GM19035 (cell line): ENCODE results near the gene CLDN11.

Experiments
- ATAC-seq: cut with Tn5 transposase; IDR thresholded peaks from one replicate; pipeline ENCODE4 v1.9.1; 2021; ENCODE audit not compliant: unreplicated experiment

Gene CLDN11

DNA sequence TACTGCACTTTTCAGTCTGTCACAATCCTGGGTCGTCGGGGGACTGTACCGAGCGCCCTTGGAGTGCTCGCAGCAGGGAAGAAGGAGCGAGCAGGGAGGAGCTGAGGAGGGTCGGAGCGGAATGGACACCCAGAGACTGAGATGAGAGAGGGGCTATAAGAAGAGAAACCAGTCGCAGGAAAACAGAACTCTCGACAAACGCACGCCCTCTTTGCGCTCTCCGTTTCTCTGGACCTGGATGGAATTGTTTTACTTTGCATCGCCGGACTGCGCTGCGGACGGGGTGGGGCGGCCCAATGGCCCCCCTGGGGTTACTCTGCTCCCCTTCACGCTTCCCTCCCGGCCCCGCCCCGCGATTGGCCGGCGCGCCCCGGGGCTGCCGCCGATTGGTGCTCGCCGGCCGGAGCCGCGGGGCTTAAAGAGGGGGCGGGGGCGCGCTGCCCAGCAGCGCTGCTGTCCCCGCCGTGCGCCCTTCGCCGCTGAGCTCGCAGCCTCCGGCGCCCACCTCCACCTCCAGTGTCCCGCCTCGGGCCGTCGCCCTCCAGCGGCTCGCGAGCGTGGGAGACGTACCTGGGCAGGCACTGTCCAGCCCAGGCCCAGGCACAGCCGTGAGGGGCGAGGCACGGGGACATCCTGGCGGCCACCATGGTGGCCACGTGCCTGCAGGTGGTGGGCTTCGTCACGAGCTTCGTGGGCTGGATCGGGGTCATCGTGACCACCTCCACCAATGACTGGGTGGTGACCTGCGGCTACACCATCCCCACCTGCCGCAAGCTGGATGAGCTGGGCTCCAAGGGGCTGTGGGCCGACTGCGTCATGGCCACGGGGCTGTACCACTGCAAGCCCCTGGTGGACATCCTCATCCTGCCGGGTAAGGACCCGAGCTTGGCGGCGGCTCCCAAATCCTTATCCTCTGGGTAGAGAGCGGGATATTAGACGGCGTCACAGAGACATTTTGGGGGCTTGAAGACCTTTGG is at the start of gene CLDN11:
Gene CLDN11, plus strand, starts transcription at position 447 of the 977 bp plus-strand sequence. Its CDS starts 199 bp downstream, at position 646.
- no peak for ATAC-seq

GRCh38 chr3:170368921-170369320 is 49.7 kb upstream of the CLDN11 start:
- no peak for ATAC-seq

DNA sequence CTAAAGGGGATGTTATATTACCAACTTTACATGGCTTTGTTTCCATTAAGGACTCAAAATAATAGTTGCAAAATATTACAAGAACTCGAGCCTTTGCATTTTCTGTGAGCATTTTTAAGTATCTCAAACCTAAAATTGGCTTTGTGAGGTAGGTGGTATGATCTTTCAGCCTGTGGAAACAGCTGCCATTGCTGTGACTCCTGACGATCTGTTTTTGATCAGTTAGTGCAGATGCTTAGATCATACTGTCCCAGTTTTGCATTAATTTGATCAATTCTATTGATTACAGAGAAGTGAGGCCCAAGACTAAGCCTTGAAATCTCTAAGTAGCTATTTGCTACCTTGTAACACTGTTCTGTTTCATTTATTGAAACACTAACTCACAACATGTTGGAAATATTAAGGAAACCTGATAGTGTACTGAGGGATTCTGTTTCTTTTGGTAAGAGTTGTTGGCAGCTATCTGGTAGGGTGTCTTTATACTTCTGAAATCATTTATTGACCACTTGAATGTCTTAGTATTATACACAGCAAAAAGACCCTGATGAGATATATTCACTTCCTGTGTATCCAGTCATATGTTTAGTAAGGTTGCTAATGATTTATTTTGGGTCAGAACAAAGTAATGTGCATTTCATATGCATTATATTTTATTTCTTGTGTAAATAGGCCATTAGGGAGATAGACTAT is 46.3 kb upstream of the CLDN11 start:
- ATAC-seq: no peak

DNA sequence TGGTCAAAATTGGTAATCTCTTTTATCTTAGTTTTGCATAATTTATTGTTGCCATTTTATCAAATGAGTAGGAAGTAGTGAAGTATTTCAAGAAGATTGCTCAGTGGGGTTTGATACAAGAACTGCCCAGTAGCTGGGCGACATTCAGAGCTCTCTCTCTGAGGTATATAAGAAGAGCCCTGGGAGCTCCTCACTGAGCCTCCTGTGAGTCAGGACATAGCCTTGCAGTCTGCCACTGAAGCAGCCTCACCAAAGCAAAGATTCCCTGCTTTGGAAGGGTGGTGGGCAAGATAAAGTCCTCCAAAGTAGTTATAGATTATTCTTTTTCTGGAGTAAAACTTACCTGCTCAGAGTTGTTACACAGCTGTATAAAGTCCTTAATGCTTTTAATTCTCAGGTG is 35.1 kb upstream of the CLDN11 start:
- no peak for ATAC-seq

DNA sequence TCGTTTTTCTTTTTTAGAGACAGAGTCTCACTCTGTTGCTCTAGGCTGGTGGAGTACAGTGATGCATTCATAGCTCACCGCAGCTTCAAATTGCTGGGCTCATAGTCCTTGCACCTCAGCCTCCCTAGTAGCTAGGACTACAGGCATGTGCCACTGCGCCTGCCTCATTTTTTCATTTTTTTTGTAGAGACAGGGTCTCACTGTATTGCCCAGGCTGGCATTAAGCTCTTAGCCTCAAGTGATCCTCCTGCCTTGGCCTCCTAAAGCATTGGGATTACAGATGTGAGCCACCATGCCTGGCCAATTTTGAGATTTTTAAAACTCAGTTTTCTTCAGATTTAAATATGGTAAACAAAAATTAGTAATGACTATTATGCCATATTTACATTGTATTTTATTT is 32.2 kb upstream of the CLDN11 start:
- no peak for ATAC-seq

DNA sequence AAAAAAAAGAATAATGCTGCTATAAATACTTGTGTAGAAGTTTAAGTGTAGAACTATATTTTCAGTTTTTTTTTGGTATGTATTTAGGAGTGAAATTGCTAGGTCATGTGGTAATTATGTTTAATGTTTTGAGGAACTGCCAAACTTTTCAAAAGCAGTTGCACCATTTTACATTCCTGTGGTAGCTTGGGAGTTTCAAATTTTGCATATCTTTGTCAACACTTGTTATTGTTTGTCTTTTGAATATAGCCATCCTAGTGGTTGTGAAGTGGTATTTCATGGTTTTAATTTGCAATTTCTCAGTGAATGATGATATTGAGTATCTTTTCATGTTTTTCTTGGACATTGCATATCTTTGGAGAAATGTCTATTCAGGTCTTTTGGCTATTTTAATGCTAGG is 30.7 kb upstream of the CLDN11 start:
- ATAC-seq: no peak

GRCh38 chr3:170391108-170391507 is 27.6 kb upstream of the CLDN11 start:
- ATAC-seq: no peak

DNA sequence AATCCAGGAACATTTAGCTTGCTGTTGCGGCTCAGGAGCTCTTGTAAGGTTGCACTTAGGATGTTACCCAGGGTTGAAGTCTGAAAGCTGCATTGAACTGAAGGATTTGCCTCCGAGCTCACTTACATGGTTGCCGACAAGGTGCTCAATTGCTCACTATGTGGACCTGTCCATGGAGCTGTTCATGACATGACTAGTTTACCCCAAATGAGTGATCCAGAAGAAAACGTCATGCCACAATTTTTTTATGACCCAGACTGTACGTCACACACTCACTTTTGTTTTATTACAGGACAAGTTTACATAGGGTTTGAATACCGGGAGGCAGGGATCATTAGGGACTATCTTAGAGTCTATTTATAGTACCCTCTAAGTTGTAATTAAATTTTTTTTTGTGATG is 21.0 kb upstream of the CLDN11 start:
- ATAC-seq: no peak

- ATAC-seq: no peak
Measured at GRCh38 chr3:170405101-170405500, 13.6 kb upstream of the CLDN11 start.

- no peak for ATAC-seq
Measured at GRCh38 chr3:170410428-170411029, 8.1 kb upstream of the CLDN11 start.

DNA sequence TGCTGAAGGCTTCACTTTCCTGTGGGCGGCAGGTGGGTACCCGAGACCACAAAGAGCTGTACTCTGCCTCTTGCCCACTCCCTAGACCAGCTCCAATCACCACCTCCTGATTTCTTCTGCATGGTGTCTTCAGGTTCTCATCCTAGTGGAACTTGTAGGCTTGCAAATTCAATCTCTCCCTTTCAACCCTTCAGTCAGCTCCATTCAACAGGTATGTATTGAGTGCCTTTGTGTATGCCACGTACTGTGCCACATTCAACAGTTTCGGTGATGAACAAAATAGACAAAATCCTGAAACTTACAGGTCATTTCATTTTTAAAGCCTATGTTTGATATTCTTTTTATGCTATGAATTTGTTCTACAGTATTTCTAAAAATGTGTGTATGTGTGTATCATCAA is 5.4 kb upstream of the CLDN11 start:
- no peak for ATAC-seq

DNA sequence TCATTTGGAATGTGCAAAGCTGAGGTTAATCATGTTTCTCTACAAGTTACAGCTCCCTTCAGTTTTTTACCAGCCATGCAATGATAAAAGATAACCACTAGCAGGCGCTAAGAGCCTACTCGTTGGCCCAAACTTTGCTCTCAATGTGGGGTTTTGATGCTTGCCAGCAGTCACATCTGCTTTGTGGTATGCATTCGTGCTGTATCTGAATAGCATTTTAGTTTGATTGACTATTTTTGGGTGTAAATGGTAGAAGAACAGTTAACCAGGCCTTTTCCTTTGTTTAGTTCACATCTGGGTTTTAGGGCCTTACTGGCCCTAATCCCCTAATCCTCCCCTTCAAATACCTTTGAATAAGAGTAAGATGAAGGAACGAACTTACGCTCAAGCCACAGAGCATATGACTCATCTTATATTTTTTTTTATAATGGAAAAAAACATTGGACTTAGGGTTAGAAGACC is 4.4 kb upstream of the CLDN11 start:
- ATAC-seq: peak; percentile 76

GRCh38 chr3:170417090-170417489 is 1.6 kb upstream of the CLDN11 start:
- no peak for ATAC-seq

DNA sequence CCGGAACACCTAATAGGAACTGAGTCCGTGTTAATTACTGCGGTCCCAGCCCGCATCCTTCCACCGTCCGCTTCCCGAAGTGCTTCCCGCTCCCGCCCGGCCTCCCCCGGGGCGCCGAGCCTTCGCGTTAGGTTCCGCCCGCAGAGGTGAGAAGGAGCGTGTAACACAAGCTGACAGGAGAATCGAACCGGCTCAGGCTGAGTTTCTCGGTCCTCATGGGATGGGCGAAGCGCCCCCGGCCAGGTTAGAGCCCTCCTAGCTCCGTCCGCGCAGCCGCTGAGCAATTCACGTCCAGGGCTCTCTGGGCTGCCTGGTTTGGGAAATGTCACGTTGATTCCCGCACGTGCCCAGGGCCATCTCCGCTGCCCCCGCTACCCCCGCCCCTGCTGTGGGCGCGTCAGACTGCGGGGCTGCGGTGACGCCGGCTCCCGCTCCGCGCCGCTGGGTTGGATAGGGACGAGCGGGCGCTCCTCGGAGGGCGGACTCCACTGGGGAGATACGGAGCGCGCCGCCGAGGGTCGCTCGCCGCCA is 954 bp downstream of the CLDN11 start:
- ATAC-seq: no peak

- no peak for ATAC-seq
Measured at GRCh38 chr3:170420307-170420821, 1.7 kb downstream of the CLDN11 start.

DNA sequence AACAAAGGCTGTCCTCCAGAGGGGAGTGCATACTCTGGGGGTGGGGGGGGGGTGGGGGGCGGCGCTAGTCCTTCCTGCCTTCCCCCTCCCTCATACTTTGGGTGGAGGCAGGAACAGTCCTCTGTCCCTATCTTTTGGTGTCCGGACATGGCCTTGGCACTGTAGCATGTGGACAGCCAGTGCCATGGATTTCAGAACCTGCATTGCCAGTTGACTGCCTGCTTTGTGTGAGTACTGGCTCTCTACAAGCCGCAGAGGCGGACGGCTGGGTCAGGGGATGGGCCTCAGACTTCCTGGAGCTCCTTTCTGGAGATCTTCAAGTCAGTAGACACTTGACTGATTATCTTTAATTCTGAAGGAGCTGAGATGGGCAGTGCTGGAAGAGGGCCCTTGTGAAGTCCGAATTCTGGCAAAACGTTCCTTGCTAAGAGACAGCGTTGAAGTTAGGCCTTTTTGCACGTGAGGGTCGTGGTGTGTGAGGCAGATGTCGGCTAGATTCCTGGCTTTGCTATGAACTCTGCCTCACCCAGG is 2.5 kb downstream of the CLDN11 start:
- ATAC-seq: no peak

GRCh38 chr3:170421758-170422157 is 3.1 kb downstream of the CLDN11 start:
- ATAC-seq: no peak

GRCh38 chr3:170423001-170423615 is 4.4 kb downstream of the CLDN11 start:
- ATAC-seq: no peak

DNA sequence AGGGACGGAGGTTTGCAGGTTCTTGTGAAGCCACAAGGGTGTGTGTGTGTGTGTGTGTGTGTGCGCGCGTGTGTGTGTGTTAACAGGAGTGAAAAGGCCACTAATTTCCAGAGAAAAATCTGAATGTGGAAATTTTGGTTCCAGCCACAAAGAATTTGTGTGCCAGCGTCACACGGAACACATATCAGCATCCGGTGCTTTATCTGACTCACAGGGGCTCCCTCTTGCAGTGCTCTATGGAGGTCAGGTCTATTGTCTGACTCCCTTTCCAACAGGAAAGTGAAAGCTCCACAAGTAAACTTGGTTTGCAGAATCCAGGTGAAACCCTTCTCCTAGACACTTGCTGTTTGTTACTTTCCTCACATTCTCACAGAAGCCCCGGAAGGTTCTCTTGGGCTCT is 6.2 kb downstream of the CLDN11 start:
- ATAC-seq: no peak

GRCh38 chr3:170425491-170426239 is 7.0 kb downstream of the CLDN11 start:
- ATAC-seq: no peak
